DND-41 (cell line): Measurements from ENCODE around the gene CLDN10.

ENCODE experiments used
- EZH2 ChIP-seq: IDR thresholded peaks from 3 replicates; pipeline ENCODE4 v1.6.1; 2012; ENCODE audit warnings: borderline replicate concordance, low read depth, mild to moderate bottlenecking, moderate library complexity, low read length, inconsistent platforms; ENCODE audit not compliant: severe bottlenecking
- TF ChIP-seq, protein P1 (sequence below): IDR thresholded peaks from 2 replicates; pipeline ENCODE4 v1.5.1; 2012; ENCODE audit warnings: borderline replicate concordance, low read length, moderate library complexity, mild to moderate bottlenecking; ENCODE audit not compliant: poor library complexity, severe bottlenecking; ENCODE audit errors: extremely low read depth

- TF ChIP-seq, protein P1, sequence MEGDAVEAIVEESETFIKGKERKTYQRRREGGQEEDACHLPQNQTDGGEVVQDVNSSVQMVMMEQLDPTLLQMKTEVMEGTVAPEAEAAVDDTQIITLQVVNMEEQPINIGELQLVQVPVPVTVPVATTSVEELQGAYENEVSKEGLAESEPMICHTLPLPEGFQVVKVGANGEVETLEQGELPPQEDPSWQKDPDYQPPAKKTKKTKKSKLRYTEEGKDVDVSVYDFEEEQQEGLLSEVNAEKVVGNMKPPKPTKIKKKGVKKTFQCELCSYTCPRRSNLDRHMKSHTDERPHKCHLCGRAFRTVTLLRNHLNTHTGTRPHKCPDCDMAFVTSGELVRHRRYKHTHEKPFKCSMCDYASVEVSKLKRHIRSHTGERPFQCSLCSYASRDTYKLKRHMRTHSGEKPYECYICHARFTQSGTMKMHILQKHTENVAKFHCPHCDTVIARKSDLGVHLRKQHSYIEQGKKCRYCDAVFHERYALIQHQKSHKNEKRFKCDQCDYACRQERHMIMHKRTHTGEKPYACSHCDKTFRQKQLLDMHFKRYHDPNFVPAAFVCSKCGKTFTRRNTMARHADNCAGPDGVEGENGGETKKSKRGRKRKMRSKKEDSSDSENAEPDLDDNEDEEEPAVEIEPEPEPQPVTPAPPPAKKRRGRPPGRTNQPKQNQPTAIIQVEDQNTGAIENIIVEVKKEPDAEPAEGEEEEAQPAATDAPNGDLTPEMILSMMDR: no peak
- no peak for TF ChIP-seq EZH2
Measured at GRCh38 chr13:95615539-95615938, 63.0 kb downstream of the CLDN10 start.
